Measurements from ENCODE around the gene ANXA8L1. TPM values are rescaled to one million over a fixed set of nuclear protein-coding genes. Genes with fewer than 3 reads are reported as not detected.
A peak's percentile ranks its signal among the peaks of the same experiment; 100 is the strongest.
"Not testable (repeated sequence)": the region's sequence is repeated elsewhere in the genome, so short reads cannot be mapped to it uniquely, and the experiment has no call there.

Gene ANXA8L1
- total RNA-seq, 1 donor from 2014 or later, result not detected

GRCh38 chr10:46397767-46398166 is 22.2 kb downstream of the ANXA8L1 start:
- DNase-seq (ENCODE audit: low read depth in 2 of 2), result not testable (repeated sequence)

- DNase-seq (ENCODE audit: low read depth in 2 of 2), result peak; percentile 5 to 9
Observed at GRCh38 chr10:46398212-46398886, 22.8 kb downstream of the ANXA8L1 start.

DNA sequence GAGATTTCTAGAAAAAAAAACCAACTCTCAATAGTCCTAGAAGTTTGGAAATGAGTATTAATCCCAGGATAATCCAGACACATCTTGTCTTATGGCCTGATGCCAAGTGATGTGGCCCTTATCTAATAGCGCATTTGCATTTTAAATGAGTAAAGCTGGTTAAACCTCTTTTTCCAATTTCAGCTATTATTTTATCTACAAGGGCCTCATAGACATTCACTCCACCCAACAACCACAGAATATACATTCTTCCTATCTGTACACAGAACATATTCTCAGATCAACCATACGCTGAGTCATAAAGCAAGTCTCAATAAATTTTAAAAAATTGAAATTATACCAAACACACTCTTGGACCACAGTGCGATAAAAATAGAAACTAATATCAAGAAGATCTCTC is 34.0 kb downstream of the ANXA8L1 start:
- DNase-seq (ENCODE audit: low read depth in 2 of 2), result not testable (repeated sequence)

GRCh38 chr10:46411123-46411522 is 35.5 kb downstream of the ANXA8L1 start:
- DNase-seq (ENCODE audit: low read depth in 2 of 2), result not testable (repeated sequence)

DNA sequence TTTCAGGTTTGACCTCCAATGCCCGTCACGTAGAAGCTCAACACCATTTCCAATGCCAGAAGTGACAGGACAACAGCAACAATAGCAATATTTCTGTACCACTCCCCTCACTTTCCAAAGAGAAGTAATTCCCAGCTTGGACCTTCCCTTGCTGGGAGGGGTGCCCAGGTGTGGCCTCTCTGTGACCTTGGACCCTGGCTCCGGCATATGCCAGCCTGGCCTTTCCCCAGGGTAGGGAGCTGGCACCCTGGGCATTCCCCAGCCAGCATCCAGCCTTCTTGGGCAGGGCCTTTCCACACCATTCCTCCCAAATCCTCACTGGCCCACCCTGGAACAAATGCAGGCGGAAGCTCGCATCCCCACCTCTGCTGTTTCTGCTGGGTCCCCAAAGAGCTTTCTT is 37.1 kb downstream of the ANXA8L1 start:
- DNase-seq (ENCODE audit: low read depth in 2 of 2), result not testable (repeated sequence)

GRCh38 chr10:46415291-46415690 is 39.7 kb downstream of the ANXA8L1 start:
- DNase-seq (ENCODE audit: low read depth in 2 of 2), result not testable (repeated sequence)

GRCh38 chr10:46418283-46418682 is 42.7 kb downstream of the ANXA8L1 start:
- not testable (repeated sequence) for DNase-seq (ENCODE audit: low read depth in 2 of 2)

- DNase-seq (ENCODE audit: low read depth in 2 of 2), result not testable (repeated sequence)
Observed at GRCh38 chr10:46419570-46420379, 44.2 kb downstream of the ANXA8L1 start.

DNA sequence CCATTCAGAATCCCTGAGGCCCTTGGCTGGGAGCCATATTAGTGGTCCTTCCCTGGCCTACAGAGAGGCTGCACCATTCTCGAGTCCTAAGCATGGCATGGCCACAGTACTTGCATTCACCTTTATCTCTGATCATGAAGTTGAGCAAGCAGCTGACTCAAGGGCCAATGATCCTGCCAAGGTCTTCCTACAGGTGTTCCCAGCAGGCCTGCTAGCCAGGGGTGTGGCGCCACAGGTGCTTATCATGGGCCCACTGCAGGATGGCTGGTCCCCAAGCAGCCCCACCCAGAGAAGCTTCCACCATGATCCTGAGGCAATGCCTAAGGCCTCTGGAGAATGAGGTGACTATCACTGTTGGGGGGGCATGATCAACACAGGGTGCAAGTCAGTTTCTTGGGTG is 48.0 kb downstream of the ANXA8L1 start:
- not testable (repeated sequence) for DNase-seq (ENCODE audit: low read depth in 2 of 2)

GRCh38 chr10:46440942-46441341 is 65.4 kb downstream of the ANXA8L1 start:
- DNase-seq (ENCODE audit: low read depth in 2 of 2), result not testable (repeated sequence)

Other genes starting within 250 kb of the ANXA8L1 start
- gene ANTXRL, start 88.8 kb upstream of the ANXA8L1 start, total RNA-seq, result not detected in 2 replicates
- gene NPY4R, start 90.2 kb downstream of the ANXA8L1 start, total RNA-seq, result not detected in 2 replicates
- gene GPRIN2, start 180.9 kb downstream of the ANXA8L1 start, total RNA-seq, result not detected in 2 replicates
- 0.65 and 0.79 TPM in 2 replicates for gene SYT15, start 203.4 kb downstream of the ANXA8L1 start, total RNA-seq